HUDEP-2 (cell line): ENCODE measurements around the gene CMTM5.
"Not testable (repeated sequence)": the region's sequence is repeated elsewhere in the genome, so short reads cannot be mapped to it uniquely, and the experiment has no call there.

Source experiments
- DNase-seq, 76 experiments: peaks; one replicate each; lab custom pipeline; 2025; ENCODE audit not compliant: unreplicated experiment in 76 of 76; lab: John Stamatoyannopoulos, UW

The CMTM5 gene

DNA sequence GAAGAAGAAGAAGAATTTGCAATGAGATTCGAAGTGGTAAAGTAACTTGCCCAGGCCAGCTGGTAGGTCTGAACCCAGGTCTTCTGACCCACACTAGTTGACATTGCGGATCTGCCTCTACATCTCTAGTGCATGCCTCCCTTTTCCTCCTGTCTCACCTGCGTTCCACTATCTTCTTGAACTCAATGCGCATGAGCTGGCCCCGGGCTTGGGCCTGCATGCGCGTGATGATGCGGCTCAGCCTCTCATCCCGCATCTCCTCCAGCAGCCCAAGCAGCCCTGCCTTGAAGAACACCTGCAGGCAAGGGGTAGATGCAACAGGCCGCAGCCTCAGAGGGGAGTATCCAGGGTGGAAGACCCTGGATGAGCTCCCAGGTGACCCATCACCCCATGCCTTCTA, 19.3 kb downstream of the CMTM5 start:
- no peak for DNase-seq

GRCh38 chr14:23396781-23397407, 20.0 kb downstream of the CMTM5 start:
- no peak for DNase-seq

DNA sequence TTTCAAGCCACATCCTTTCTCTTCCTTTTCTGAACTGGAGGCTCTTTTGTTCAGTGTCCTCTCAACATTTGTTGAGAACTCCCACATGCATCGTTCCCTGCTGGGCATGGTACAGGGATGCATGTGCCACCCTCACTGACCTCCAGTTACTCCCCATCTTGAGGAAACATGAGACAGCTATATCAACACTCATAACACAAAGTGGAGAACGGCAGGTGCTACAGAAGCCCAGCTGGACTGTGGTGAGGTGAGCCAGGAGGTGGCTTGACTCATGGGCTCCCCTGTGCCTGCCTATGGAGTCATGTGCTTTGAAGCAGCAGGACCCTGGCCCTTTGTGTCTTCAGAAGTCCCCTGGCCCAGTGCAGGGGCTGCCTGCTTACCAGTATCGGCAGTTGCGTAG, 21.5 kb downstream of the CMTM5 start:
- no peak for DNase-seq

DNA sequence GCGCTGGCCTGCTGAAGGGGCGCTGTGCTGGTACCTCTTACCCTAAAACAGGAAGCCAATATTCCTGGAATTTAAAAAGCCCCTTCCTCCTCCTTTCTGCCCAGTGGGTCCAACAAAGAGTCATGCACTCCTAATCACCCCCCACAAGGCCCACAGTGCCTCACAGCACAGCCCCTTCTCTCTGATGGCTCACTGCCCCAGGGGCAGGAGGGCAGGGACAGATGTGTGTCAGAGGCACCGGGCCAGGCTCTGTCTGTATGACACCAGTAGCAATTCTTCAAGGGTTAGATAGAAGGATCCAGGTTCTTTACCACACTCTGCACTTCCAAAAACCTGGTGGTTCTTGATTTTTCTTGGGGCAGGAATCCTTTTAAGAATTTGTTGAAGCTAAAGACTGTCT, 22.3 kb downstream of the CMTM5 start:
- DNase-seq = no peak

DNA sequence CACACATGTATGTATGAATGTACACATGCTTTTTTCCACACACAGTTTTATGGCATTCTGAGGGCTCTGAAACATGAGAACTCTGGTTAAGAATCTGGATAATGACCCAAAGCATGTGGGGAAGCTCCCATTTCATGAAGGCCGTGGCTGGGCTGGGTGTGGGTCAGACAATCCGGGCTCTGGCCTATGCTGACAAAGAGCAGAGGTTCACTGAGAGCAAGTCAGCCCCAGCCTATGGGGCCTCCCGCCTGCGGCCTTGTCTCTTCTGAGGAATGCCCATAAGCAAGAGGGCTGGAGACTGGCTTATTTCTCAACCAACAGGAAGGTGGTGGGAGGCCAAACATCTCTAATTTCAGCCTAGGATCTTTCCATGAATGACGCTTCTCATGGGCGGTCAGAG, 22.7 kb downstream of the CMTM5 start:
- no peak for DNase-seq

DNA sequence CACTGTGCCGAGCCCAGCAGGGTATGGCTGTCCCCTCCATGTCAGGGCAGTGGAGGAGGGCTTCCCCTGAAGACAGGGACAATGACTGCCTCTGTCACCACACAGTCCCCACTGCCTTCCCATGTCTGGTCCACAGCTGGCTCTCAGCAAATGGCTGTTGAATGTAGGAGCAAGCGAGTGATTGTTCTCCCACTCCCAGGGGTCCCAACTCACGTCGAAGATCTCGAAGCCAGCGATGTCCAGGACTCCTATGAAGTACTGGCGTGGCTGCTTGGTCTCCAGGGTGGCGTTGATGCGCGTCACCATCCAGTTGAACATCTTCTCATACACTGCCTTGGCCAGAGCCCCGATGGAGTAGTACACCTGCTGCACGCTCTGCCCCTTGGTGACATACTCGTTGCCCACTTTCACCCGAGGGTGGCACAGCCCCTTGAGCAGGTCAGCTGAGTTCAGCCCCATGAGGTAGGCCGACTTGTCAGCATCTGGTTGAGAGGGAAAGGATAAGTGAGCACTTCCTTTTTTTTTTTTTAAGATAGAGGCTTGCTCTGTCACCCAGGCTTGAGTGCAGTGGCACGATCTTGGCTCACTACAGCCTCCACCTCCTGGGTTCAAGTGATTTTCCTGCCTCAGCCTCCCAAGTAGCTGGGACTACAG, 23.8 kb downstream of the CMTM5 start:
- not testable (repeated sequence) for DNase-seq

DNA sequence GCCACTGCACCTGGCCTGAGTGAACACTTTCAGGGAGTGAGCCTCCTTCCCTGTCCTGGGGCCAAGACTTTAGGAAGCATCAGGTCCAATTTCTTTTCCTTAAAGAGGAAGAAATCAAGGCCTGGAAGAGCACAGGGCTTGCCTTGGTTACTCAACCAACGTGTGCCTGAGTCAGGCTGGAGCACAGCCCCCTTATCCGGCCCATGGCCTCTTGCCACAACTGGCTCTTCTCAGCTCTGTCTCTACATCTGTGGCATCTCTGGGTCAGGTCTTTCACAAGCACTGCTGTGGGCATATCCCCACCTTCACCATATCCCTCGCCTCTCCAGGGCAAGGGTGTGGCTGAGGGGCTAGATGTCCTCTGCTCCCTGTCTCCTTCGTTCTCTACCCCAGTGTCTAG, 24.4 kb downstream of the CMTM5 start:
- DNase-seq = no peak

- no peak for DNase-seq
These were observed 25.7 kb downstream of the CMTM5 start for GRCh38 chr14:23402296-23403138.

- no peak for DNase-seq
These were observed 26.2 kb downstream of the CMTM5 start for GRCh38 chr14:23403139-23403438.

DNA sequence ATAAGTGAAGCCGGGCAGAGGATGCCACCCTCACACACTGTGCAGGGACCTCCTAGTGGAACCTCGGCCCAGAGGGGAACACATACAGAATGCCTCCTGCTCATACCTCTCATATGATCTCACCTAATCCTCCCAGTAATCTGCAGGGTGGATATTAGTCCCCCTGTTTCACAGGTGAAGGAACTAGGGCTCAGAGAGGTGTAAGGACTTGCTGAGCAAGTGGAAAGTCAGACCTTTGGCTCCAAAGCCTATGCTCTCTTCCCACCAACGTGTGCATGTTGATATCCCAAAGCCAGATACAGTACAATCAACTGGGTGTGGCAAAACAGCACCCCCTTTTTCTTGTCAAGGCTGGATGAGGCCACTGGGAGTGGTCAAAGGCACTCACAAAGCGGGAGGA, 27.1 kb downstream of the CMTM5 start:
- no peak for DNase-seq

DNA sequence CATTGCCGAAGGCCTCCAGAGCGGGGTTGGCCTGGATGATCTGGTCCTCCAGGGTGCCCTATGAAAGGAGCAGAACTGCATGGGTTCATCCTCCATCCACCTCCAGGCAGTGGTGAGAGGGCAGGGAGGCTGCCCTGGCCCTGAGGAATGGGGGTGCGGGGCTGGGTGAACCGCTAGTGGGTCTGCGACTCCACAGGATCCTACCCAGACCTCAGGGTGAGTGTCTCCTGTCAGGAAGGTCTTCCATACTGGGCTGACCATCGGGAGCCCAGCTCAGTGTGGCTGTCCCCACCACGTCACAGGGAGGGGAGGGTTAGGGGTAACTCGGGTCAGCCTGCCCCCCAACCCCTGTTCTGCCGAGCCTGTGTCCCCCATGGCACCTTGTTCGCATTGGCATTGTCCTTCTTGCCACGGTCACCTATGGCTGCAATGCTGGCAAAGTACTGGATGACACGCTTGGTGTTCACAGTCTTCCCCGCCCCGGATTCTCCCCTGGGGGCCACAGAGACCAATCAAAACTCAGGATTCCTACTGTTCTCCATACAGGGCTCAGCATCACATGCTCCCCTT, 27.6 kb downstream of the CMTM5 start:
- DNase-seq = no peak

DNA sequence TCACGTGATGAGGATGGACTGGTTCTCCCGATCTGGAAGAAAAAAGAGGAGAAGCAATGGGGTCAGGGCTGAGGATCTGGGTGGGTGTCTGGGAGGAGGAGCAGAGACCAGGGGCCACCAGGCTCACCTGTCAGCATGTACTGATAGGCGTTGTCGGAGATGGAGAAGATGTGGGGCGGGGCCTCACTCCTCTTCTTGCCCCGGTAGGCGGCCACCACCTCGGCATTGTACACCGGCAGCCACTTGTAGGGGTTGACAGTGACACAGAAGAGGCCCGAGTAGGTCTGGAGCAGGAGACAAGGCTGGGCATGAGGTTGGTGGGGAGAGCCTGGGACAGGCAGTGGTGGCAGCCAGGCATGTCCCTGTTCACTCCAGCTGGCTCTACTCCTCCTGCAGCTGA, 28.2 kb downstream of the CMTM5 start:
- no peak for DNase-seq

DNA sequence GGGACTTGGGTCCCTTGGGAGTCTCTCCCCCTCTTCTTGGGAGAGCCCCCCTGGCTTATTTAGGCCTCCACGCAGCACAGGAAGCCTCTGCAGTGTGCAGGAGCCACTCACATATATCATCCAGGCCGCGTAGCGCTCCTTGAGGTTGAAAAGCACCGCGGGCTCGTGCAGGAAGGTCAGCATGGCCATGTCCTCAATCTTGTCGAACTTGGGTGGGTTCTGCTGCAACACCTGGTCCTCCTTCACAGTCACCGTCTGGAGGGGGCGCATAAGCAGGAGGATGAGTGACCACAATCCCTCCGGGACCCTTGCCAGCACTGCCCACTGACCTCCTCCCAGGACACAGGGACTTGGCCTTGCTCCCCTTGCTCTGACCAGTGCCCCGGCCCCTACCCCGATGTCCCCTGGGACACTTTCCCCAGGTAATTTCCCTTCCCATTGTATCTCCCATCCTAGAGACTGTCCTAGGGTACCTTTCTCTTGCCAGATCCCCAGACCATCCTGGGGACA, 28.7 kb downstream of the CMTM5 start:
- no peak for DNase-seq

GRCh38 chr14:23406244-23406643, 29.4 kb downstream of the CMTM5 start:
- no peak for DNase-seq

DNA sequence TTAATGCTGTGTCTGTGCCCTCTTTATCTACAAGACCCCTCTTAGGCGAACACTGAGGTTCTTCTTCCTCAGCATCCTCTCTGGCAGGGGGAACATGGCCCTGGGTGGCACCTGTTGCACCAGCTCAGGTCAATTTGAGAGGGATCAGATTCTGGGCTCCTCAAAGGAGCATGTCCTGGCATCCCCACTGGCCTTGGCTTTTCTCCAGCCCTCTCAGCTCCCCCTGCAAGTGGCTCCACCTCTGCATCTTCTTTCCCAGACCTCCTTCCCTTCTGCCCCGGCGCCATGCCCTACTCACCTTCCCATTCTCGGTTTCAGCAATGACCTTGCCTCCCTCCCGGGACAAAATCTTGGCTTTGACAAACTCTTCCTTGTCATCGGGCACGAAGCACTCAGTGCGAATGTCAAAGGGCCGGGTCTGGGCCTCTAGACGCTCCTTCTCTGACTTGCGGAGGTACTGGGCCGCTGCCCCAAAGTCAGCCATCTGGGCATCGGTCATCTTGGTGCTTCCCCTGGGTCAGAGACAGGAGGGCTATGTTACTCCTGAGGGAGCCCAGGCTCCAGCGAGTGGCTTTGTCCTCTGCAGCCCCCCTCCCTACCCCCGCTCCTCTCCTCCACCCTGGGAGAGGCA, 30.0 kb downstream of the CMTM5 start:
- no peak for DNase-seq

- DNase-seq = no peak
These were observed 30.9 kb downstream of the CMTM5 start, which contains the start of gene MYH6 for GRCh38 chr14:23407516-23408306. Gene MYH6 (minus strand): TSS chr14:23408273. CDS start chr14:23407223, 1,050 bp downstream.

DNA sequence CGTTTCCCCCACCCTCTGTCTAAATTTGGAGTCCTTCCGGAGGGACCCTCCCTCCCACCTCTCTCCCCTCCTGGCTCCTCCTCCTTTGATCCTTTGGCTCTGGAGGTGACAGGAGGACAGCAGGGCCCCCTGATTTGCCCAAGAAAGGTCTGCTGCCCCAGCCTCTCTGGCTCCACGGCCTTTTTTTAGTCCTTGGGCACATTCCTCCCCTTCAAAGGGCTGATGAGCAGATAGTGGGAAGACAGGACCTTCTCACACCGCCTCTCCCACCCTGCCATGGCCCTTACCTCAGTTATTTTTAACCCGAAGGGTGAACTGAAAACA, 31.4 kb downstream of the CMTM5 start:
- DNase-seq = no peak

- no peak for DNase-seq
These were observed 32.6 kb downstream of the CMTM5 start for GRCh38 chr14:23409475-23409874.

- no peak for DNase-seq
These were observed 33.3 kb downstream of the CMTM5 start for GRCh38 chr14:23409966-23410635.
